ENCODE measurements around the gene MYOZ2. TPM values are rescaled to one million over a fixed set of nuclear protein-coding genes. Genes with fewer than 3 reads are reported as not detected.

Gene MYOZ2
- total RNA-seq, 1 donor from 2014 or later = not detected

DNA sequence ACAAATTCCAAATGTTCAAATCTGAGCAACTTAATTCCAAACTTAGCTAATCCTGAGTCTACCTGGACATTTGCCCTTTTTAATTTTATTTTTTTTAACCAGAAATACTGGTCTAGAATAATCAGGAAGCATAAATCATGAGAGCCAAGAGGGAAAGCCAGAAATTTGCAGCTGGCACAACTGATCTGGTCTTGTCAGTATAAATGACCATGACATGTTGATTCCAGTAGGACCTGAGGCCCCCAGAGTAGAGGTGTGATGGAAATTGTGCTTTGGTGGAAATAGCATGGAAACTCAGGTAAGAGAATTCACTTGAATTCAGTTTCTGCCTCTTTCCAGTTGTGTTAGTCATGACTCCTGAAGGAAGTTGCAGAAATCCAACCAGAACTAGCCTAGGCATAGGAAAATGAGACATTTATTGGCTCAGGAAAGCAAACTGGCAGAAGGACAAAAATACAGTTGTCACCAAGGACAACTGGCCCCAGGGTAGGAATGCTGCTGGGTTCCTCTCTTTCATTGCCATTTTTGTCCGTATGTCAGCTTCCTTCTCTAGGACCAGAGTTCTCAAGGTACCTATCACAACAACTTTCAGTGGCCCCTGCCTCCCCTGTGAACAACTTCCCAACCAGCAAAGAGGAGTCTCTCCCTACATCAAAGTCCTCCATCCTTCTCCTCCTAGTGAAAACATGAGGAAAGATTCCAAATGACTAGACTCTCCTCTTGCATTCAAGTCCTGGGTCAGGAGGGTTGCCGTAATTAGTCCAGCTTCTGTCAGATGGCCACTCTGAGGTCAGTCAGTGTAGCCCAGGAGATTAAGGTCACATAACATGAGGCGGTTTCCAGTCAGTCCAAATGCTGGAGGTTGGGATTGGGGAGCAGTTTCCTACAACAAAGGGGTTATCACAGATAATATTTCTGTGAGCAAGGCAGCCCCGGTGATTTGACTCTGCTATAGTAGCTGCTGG is 29.3 kb upstream of the MYOZ2 start:
- no peaks in the 10 kb centered on the region for H3K36me3 ChIP-seq (ENCODE audit: control insufficient read depth, insufficient read depth, low read length)
- H3K4me3 ChIP-seq (ENCODE audit: low read depth, low read length) = no peak overlapping the region
- TF ChIP-seq CTCF (IDR thresholded peaks at IDR 0.05; ENCODE audit: insufficient read depth, low read length, poor library complexity, severe bottlenecking) = no peak
- no peak for DNase-seq (ENCODE audit: low read depth)
- no peaks in the 10 kb centered on the region for H3K27me3 ChIP-seq (ENCODE audit: control insufficient read depth, insufficient read depth, low read length)

DNA sequence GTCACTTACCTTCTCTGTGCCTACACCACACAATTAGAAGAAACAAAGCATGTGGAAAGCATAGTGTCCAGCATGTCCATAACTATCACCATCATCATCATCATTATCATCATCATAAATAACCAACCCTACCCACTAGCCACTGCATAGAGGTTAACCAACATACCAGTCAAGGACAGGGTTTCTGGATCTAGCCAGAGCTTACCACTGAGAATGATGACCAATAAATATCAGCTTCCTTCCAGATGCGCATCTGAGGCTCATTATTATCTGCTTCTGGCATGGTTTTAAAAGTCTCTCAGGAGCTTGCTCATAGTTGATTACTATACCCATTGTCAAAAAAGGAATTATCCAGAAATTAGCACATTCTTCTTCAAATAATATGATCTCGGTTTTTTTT is 25.5 kb upstream of the MYOZ2 start:
- no peak for DNase-seq (ENCODE audit: low read depth)
- no peak for TF ChIP-seq CTCF (IDR thresholded peaks at IDR 0.05; ENCODE audit: insufficient read depth, low read length, poor library complexity, severe bottlenecking)
- Histone ChIP-seq H3K27me3 (ENCODE audit: control insufficient read depth, insufficient read depth, low read length) (no peaks in the 10 kb centered on the region), H3K36me3 (ENCODE audit: control insufficient read depth, insufficient read depth, low read length) (no peaks in the 10 kb centered on the region), H3K4me3 (ENCODE audit: low read depth, low read length) (no peak overlapping the region)

DNA sequence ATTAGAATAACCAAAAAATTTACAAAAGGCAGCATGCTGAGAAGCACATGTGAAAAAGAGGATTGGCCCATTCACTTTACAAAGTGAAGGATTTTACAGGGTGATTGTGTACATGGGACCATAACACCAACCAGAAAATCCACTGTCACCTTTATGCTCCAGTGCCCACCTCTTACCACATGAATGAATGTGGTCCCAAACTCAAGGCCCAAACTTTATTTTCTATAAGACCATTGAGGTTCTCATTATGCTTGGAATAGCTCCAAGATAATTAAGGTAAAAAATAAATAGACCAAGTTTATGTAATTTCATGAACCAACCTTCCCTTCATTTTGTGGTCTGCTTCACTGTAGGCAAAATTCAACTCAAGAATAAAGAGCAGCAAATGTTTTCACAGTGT is 24.3 kb upstream of the MYOZ2 start:
- Histone ChIP-seq H3K4me3 (ENCODE audit: low read depth, low read length) (no peak overlapping the region), H3K36me3 (ENCODE audit: control insufficient read depth, insufficient read depth, low read length) (no peaks in the 10 kb centered on the region), H3K27me3 (ENCODE audit: control insufficient read depth, insufficient read depth, low read length) (no peaks in the 10 kb centered on the region)
- no peak for TF ChIP-seq CTCF (IDR thresholded peaks at IDR 0.05; ENCODE audit: insufficient read depth, low read length, poor library complexity, severe bottlenecking)
- DNase-seq (ENCODE audit: low read depth) = no peak

DNA sequence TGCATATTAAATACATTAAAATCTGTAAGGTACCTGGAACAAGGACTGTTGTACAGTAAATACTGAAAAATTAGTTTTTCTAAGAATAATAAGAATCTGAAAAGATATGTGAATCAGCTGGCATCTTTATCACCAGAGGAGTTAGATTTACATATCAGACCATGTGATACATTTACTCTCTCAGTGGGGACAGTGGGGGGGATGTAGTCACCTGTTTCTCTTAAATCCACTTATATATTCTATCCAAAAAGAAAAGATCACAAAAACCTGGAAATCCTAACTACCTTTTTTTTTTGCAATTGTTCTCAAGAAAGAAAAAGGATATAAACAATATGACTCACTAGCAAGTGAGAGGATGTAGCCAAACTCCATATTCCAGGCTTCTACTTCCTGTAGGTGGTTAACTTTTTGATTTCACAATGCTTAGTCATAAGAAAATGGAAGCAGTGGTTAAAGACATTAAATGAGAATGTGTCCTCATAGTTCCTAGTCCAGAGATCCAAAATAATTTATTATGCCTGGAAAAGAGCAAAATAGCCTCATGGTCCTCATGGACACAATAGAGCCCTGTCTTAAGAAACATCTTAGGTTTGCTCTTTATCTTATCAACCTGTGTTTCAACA is 22.5 kb upstream of the MYOZ2 start:
- peak; percentile 88 for DNase-seq (ENCODE audit: low read depth)

DNA sequence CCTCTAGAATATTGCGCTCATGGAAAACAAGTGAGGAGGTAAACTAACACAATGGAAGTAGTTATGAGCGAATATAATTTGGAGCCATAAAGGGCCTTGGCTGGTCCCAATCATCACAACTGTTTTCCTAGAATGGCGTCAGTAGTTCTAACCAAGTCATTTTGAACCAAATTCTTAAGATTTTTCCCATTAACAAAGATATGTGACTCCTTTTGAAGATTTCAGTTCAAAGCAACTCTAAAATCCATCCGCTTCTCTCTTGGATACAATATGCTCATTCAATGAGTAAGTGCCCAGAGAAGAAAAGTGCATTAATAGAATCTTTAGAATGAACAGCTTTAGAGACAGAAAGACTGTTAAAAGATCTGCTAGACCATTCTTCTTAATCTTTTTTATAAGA is 19.6 kb upstream of the MYOZ2 start:
- no peaks in the 10 kb centered on the region for H3K36me3 ChIP-seq (ENCODE audit: control insufficient read depth, insufficient read depth, low read length)

More for the DNA sequence above, 22.5 kb upstream of the MYOZ2 start:
- Histone ChIP-seq H3K4me3 (ENCODE audit: low read depth, low read length) (no peak overlapping the region), H3K27me3 (ENCODE audit: control insufficient read depth, insufficient read depth, low read length) (no peaks in the 10 kb centered on the region), H3K36me3 (ENCODE audit: control insufficient read depth, insufficient read depth, low read length) (no peaks in the 10 kb centered on the region)
- TF ChIP-seq CTCF (IDR thresholded peaks at IDR 0.05; ENCODE audit: insufficient read depth, low read length, poor library complexity, severe bottlenecking) = no peak

More for the DNA sequence above, 19.6 kb upstream of the MYOZ2 start:
- no peak for DNase-seq (ENCODE audit: low read depth)
- TF ChIP-seq CTCF (IDR thresholded peaks at IDR 0.05; ENCODE audit: insufficient read depth, low read length, poor library complexity, severe bottlenecking) = no peak
- Histone ChIP-seq H3K27me3 (ENCODE audit: control insufficient read depth, insufficient read depth, low read length) (no peaks in the 10 kb centered on the region), H3K4me3 (ENCODE audit: low read depth, low read length) (no peak overlapping the region)
